A549 (cell line): ENCODE measurements around the gene ACBD6.

Experiments
- CEBPB ChIP-seq, 2 experiments: fragments of >200 bp in 1 of 2; sonication (Bioruptor Twin) in 1 of 2; formaldehyde crosslinking in 1 of 2; IDR thresholded peaks; 2 replicates each; pipeline ENCODE4 v1.6.1; 2012 to 2016
- EHF ChIP-seq: fragments of 250-450 bp; sonication (Bioruptor Pico); IDR thresholded peaks from 2 replicates; pipeline ENCODE4 v1.5.0; 2020; ENCODE audit warnings: mild to moderate bottlenecking
- EP300 ChIP-seq, 2 experiments: fragments of >200 bp; sonication (Bioruptor Twin); formaldehyde crosslinking; IDR thresholded peaks; 2 replicates in 1 of 2; 3 replicates in 1 of 2; pipeline ENCODE4 v1.6.1; 2016 to 2017
- JUN ChIP-seq, 2 experiments: fragments of >200 bp; sonication (Bioruptor Twin); formaldehyde crosslinking; IDR thresholded peaks; 2 replicates in 1 of 2; 3 replicates in 1 of 2; pipeline ENCODE4 v1.6.1; 2016 to 2017
- MAFK ChIP-seq: fragments of 450-650 bp; IDR thresholded peaks from 2 replicates; pipeline ENCODE4 v1.6.1; 2014; ENCODE audit not compliant: partially characterized antibody
- POLR2A ChIP-seq: IDR thresholded peaks from 2 replicates; pipeline ENCODE4 v1.6.1; 2012; ENCODE audit warnings: mild to moderate bottlenecking, low read length
- RARB ChIP-seq: fragments of 250-450 bp; sonication (Bioruptor Pico); IDR thresholded peaks from 2 replicates; pipeline ENCODE4 v1.8.0; 2021; ENCODE audit warnings: mild to moderate bottlenecking, moderate library complexity
- RFX5 ChIP-seq: fragments of 450-650 bp; IDR thresholded peaks from 2 replicates; pipeline ENCODE4 v1.7.1; 2014; ENCODE audit warnings: antibody characterized with exemption, mild to moderate bottlenecking, moderate library complexity
- TF ChIP-seq, protein P1 (sequence below): fragments of >200 bp; sonication (Bioruptor Twin); formaldehyde crosslinking; IDR thresholded peaks from 3 replicates; pipeline ENCODE4 v1.5.1; 2016
- TF ChIP-seq, protein P2 (sequence below): fragments of 450-650 bp; IDR thresholded peaks from 2 replicates; pipeline ENCODE4 v1.6.1; 2014; ENCODE audit warnings: antibody characterized with exemption
- TF ChIP-seq, protein P3 (sequence below): IDR thresholded peaks from 2 replicates; pipeline ENCODE4 v1.6.1; 2012
- TF ChIP-seq, protein P4 (sequence below): IDR thresholded peaks from 2 replicates; pipeline ENCODE4 v1.6.1; 2012

GRCh38 chr1:180244840-180245239 lies 257.5 kb downstream of the ACBD6 start:
- TF ChIP-seq EHF: no peak
- TF ChIP-seq, protein P1, sequence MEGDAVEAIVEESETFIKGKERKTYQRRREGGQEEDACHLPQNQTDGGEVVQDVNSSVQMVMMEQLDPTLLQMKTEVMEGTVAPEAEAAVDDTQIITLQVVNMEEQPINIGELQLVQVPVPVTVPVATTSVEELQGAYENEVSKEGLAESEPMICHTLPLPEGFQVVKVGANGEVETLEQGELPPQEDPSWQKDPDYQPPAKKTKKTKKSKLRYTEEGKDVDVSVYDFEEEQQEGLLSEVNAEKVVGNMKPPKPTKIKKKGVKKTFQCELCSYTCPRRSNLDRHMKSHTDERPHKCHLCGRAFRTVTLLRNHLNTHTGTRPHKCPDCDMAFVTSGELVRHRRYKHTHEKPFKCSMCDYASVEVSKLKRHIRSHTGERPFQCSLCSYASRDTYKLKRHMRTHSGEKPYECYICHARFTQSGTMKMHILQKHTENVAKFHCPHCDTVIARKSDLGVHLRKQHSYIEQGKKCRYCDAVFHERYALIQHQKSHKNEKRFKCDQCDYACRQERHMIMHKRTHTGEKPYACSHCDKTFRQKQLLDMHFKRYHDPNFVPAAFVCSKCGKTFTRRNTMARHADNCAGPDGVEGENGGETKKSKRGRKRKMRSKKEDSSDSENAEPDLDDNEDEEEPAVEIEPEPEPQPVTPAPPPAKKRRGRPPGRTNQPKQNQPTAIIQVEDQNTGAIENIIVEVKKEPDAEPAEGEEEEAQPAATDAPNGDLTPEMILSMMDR: no peak
- TF ChIP-seq RFX5: no peak
- TF ChIP-seq POLR2A: no peak
- TF ChIP-seq, protein P2, sequence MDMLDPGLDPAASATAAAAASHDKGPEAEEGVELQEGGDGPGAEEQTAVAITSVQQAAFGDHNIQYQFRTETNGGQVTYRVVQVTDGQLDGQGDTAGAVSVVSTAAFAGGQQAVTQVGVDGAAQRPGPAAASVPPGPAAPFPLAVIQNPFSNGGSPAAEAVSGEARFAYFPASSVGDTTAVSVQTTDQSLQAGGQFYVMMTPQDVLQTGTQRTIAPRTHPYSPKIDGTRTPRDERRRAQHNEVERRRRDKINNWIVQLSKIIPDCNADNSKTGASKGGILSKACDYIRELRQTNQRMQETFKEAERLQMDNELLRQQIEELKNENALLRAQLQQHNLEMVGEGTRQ: no peak
- TF ChIP-seq, protein P3, sequence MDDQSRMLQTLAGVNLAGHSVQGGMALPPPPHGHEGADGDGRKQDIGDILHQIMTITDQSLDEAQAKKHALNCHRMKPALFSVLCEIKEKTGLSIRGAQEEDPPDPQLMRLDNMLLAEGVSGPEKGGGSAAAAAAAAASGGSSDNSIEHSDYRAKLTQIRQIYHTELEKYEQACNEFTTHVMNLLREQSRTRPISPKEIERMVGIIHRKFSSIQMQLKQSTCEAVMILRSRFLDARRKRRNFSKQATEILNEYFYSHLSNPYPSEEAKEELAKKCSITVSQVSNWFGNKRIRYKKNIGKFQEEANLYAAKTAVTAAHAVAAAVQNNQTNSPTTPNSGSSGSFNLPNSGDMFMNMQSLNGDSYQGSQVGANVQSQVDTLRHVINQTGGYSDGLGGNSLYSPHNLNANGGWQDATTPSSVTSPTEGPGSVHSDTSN: no peak
- TF ChIP-seq CEBPB (IDR thresholded peaks at IDR 0.05): no peak
- no peak for TF ChIP-seq MAFK
- no peak for TF ChIP-seq RARB (CRISPR knock-in tag)
- TF ChIP-seq, protein P4, sequence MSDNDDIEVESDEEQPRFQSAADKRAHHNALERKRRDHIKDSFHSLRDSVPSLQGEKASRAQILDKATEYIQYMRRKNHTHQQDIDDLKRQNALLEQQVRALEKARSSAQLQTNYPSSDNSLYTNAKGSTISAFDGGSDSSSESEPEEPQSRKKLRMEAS: no peak
- no peak for TF ChIP-seq JUN (IDR thresholded peaks at IDR 0.05)
- TF ChIP-seq EP300 (IDR thresholded peaks at IDR 0.05): no peak
